Forelimb muscle (tissue), 1 donor: ENCODE measurements around the gene VDAC2. TPM values are rescaled to one million over a fixed set of nuclear protein-coding genes. Genes with fewer than 3 reads are reported as not detected.

Source experiments
- DNase-seq: peaks from one replicate; pipeline ENCODE4 v3.0.0-alpha.2; 2013; ENCODE audit warnings: low read depth
- polyA plus RNA-seq: library from polyadenylated mRNA; unstranded; fragments of 120-200 nt; gene quantifications from one replicate; pipeline ENCODE4 v1.2.1, GENCODE V29; 2013; ENCODE audit not compliant: insufficient read length

Gene VDAC2
- polyA plus RNA-seq, 1 donor: 339 TPM

DNA sequence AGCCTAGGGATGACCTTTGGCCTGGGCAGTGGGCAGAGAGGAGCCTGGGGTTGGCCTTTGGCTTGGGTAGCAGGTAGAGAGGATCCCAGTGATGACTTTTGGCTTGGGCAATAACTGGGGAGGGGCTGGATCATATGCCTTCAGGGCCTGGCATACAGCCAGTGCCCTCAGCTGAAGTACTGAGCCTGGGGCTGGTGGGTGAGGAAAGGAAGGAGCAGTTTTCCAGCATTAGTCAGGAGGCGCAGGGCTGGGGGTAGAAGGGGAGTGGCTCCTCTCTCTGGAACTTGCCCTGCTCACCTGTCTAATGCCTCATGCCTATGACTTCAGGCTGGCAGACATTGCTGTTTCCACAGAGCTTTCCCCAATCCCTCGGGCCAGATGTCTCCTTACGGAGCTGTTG lies 40.3 kb downstream of the VDAC2 start:
- no peak for DNase-seq

DNA sequence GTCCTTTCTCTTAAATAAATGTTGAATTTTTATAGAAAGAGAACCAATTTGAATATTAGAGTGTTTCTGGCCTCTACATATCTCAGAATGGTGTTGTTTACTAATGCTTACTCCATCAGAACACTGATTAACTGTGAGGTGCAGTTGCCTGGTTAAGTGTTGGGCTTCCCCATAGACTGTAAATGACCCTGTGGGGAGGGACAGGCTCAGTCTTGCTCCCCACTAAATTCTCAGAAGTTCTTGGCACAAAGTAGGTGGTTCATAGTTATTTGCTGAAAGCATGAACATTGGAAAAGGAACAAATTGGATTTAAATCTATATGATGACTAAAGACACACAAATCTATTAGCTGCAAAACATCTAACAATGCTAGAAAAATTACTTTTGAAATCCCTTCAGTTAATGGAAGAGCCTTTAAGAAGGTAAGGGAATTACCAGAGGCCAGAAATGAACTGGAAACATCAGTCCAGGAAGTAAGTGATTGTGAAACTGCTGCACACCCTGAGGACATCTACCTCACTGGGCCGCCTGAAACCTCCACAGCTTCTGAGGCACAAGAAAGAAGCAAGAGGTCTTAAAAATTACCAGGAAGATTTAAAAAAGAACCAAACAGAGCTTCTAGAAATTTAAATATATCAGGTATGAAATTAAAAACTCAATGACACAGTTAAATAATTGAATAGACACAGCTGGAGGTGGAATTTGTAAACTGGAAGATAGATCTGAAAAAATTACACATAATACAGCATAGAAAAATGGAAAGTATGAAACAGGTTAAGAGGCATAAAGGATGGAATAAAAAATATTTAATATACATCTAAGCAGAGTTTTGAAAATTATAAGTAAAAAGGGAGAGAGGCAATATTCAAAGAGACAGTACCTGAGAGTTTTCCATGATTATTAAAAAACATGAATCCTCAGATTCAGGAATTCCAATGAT lies 43.0 kb downstream of the VDAC2 start:
- no peak for DNase-seq

DNA sequence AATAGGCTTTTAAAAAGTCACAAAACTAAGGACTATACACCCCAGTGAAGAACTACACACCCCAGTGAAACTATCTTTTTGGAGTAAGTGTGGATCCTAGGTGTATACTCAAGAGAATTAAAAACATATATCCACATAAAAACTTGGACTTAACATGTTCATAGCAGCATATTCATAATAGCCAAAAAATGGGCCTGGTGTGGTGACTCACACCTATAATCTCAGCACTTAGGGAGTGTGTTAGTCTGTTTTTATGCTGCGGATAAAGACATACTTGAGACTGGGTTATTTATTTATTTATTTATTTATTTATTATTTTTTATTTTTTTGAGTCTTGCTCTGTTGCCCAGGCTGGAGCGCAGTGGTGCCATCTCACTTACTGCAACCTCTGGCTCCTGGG lies 44.1 kb downstream of the VDAC2 start:
- no peak for DNase-seq

DNA sequence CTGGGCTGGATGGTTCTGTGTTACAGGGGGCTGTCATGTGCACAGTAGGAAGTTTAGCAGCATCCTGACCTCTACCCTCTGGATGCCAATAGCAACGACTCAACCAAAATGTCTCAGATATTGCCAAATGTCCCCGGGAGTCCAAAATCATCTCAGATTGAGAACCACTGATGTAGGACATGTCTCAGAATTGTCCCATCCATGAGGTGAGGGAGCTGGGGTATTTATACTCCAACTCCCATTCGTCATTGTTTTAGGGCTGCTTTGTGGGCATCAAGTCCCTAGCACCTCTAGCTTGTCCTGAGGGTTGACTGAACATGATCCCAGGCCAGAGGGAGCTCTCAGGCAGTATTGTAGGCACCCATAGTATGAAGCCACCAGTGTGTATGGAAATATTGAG lies 50.4 kb downstream of the VDAC2 start:
- no peak for DNase-seq

DNA sequence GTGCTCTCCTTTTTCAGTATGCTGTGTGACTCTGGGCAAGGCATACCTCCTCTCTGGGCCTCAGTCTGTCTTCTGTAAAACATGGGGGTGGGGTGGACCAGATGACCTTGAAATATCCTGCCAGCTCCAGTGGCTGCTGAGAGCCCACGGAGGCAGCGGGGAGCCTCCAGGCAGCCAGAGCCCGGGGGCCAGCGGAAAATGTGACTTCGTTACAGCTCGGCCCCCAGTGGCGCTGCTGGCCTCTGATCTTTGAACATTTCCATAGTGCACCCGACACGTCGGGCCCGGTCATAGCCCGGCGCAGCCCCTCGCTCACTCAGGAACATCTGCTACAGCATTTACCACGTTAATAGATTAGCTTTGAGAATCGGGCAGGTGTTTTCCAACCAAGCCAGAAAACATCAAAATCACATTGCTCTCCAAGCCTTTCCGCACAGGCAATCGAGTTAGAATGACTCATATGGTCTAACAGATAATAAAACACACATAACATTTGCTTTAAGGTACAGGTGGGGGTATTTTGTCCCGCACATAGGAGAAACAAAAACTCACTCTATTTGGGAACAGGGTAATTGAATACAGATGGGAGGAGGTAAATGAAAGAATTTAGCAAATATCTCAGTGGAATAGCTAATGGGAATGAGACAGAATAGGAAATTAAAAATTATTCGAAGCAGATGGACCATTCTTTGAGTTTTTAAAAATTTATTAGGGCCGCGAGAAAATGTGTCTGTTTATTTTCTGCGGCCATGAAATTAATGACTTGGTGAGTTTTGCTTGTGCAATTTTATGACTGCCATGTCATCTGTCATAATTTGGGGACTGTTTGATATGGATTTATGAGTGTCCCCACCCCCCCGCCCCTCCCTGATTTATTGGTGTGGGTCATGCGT lies 51.5 kb downstream of the VDAC2 start:
- DNase-seq: peak; percentile 16

DNA sequence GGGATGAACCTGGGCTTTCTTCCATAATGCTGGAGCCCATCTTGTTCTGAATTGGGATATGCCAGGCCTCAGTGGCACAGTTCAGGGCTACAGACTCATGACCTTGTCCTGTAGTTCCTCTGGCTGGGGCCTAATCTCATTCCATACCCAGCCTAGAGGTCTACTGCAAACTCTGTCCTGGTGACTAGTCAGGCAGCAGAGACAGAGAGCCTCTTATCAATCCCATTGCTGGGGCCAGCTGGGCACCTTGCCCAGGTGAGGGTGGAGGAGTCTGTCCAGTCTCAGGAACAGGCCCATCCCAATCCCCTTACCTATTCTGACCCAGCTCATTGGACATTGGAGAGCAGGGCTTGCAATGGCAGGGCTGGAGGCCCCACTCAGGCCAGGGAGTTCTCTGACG lies 53.2 kb downstream of the VDAC2 start:
- DNase-seq: no peak

DNA sequence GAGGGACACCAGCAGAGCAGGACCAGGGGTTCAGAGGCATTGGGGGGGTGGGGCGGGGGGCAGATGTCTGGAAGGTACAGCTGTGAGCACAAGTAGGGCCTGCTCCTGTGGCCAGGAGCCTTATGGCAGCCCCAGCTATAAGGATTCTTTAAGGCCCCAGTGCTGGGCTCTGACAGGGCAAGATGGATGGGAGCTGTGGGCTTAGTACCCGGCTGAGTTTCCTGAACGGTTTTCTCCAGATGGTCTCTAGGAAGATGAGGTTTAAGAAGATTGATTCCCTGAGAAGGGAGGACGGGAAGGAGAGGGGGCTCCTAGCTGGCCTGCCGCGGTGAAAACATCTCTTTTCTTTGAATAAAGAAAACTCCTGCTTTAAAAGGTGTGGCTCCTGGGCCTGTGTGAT lies 55.3 kb downstream of the VDAC2 start:
- no peak for DNase-seq

DNA sequence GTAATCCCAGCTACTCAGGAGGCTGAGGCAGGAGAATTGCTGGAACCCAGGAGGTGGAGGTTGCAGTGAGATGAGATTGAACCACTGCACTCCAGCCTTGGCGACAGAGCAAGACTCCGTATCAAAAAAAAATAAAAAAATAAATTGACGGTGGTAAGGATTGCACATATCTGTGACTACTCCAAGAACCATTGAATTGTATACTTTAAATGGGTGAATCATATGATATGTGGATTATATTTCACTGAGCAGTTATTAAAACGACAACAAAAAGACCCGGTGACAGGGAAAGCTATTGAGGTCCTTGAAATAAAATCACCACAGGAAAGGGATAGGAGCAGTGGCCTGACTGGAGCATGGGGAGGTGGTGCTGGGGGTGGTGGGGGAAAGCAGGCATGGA lies 56.3 kb downstream of the VDAC2 start:
- DNase-seq: no peak

DNA sequence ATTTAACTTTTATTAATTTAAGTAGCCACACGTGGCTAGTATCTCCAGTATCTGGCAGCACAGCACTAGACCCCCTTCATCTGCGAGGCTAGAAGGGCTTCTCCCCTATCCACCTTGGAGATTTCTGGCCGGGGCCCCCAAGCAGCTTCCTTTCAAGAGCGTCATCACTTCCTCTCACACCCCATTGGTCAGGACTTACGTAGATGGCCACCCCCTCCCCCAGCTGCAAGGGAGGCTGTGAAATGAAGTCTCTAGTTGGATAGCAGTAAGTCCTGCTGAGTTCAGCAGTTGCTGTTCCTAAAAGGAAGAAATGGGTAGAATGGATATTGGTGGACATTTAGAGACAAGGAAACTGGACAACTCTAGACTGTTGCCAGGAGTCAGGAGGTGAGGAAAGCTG lies 59.0 kb downstream of the VDAC2 start:
- DNase-seq: no peak

DNA sequence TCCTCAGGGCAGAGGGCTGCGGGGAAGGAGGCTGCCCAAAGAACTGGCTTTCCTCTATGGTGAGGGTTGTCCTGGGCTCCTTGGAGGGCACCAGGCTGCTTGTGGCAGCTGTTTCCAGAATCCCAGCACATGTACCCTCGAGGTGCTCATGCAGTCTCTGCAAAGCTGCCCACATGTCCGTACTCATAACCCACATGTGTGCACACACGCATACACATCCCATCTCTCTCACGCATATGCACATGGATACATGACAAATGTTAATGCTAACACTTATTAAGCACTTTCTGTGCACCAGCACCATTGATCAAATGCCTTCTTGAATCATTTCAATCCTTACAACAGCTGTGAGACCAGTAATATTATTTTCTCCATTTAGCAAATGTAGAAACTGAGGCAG lies 61.5 kb downstream of the VDAC2 start:
- no peak for DNase-seq

DNA sequence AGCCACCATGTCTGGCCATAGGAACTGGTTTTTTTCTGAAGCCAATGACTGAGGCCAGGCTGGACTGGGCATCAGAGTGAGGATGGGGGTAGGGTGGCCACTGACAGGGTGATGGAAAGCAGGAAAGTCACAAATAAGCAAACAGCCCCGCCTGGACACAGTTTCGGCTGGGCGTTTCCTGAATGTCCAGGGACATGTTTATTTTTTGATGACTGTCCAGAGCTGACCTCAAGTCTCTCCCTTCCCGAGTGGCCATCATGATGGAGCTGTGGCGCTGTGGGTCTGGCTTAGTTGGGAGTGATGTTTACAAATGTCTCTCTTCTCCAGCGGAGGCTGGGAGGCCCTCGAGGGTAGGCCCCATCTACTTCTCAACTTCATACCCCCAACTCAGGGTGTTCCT lies 62.3 kb downstream of the VDAC2 start:
- no peak for DNase-seq

DNA sequence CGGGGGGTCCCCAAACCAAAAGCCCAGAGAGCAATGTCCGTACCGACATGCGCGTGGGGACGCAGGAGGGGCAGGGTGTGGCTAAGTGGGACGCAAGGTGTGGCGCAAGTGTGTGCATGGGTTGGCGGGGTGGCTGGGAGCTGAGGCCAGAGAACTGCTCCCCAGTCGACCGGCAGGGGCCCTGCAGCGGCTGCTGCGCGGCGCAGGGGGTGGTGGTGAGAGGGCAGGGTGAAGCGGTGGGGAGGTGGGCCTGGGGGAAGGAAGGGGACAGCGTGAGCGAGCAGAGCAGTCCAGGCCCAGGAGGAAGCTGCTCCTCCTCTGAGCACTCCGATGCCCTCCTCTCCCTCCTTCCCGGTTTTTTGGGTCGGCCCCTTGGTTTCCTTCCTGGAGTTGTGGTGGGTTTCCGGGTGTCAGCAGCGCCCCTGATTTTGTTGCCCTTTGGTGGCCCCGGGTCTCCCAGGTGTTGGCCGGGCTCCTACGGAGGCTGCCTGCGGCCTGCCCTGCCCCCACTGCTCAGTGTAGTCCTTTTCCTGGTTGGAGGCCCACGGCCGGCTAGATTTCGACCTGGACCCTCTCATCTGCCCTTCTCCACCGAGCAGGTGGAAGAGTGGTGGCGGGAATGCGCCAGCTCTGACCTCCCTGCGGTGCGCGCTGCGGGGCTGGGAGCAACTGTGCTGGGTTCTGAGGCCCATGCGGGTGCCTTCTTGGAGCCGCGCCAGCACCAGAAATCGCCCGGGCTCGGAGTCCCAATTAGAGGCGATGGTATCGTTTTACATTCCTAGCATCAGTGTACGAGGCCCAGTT lies 65.7 kb downstream of the VDAC2 start:
- no peak for DNase-seq

DNA sequence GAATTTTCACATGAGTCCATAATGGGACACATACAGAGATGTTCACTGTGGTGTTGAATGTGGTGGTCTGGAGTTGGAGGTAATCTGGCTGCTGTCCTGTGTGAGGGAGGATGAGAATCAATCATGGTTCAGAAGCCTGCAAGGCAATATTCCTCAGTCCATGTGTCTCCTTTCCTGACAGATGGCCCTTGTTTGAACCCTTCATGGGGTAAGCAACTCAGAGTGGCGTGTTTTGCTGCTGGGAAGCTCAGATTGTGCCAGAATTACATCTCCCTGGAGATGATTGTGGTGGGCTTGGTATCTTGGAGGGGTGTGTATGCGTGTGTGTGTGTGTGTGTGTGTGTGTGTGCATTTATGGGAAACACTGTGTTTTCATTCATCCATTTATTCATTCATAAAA lies 69.6 kb downstream of the VDAC2 start:
- no peak for DNase-seq

Other genes starting within 250 kb of the VDAC2 start
- gene SAMD8, start 99.1 kb upstream of the VDAC2 start, polyA plus RNA-seq: 14.0 TPM
- 6.5 TPM for gene COMTD1, start 25.2 kb downstream of the VDAC2 start, polyA plus RNA-seq
- gene ZNF503, start 191.0 kb downstream of the VDAC2 start, polyA plus RNA-seq: 10.8 TPM
- 5.1 TPM for gene LRMDA, start 220.8 kb downstream of the VDAC2 start, polyA plus RNA-seq